ENCODE measurements around the gene CCNJL. TPM values are rescaled to one million over a fixed set of nuclear protein-coding genes. Genes with fewer than 3 reads are reported as not detected.

The CCNJL gene, protein sequence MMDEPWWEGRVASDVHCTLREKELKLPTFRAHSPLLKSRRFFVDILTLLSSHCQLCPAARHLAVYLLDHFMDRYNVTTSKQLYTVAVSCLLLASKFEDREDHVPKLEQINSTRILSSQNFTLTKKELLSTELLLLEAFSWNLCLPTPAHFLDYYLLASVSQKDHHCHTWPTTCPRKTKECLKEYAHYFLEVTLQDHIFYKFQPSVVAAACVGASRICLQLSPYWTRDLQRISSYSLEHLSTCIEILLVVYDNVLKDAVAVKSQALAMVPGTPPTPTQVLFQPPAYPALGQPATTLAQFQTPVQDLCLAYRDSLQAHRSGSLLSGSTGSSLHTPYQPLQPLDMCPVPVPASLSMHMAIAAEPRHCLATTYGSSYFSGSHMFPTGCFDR
- total RNA-seq, result 2.5 TPM

DNA sequence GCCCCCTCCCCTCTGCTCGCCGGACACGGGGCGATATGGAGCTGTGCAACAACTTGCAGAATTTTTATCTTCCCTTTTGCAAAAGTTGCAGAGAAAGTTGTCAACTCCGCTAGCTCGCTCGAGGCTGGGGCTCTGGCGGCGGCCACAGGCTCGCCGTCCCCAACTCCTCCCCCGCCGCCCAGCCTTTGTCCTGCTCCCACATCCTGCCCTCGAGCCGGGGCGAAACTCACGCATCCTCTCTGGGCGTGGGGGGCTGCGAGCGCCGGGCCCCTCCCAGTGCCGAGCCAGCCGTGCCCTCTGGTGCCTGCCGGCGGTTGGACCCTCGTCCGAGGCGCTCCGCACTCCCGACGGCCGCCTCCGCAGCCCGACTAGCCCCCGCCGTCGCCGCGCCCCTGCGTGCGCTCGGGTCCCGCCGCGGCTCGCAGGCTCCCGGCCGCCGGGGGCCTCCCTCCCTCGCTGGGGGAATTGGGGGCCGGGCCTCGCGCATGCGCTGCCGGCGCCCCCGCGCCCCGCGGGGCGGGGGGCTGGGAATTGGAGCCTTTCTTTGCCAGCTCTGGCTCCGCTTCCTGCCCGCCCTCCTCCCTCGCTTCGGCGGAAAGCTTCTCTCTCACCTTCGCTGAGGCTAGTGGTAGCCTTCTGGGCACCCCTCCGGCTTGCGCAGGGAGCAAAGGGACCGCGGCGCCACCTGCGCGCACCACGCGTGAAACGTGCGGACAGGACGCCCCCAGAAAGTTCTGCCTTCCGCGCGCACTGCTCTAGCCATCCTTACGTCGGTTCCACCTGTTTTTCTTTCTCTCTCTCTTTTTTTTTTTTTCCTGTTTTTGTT, at the start of gene CCNJL:
Gene CCNJL (minus strand): TSS at position 431 of the 826 bp plus-strand sequence. CDS start 641 bp downstream, outside the sequence.

DNA sequence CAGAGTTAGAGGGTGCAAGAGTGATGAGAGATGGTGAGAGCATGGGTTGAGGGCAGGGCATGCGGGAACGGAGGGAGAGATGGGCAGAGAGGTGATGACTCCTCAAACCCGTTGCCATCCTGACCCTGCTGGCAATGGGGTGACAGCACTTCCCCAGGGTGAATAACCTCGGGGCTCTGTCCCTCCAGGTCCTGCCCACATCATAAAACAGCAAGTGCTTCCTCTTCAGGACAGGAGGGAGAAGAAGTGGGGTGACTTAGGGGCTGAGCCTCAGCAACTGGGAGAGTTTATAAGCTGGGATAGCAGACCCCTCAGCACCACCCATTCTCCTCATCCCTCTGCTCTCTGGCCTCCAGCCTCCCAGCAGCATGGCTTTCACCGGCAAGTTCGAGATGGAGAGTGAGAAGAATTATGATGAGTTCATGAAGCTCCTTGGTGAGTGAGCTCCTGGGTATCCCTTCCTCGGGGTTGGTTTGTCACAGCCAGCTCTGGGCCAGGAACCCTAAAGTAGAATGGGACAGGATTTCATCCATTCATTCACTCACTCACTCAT, 83.1 kb downstream of the CCNJL start, which contains the start of gene FABP6:
Gene FABP6 (plus strand): TSS at position 317 of the 553 bp plus-strand sequence. CDS start 52 bp downstream, at position 369.

Small RNA genes lying within 50 kb of the gene (small RNA-seq; reads per million reads assigned to genes)
- not detected for gene AC112191.3

Other genes with a start within 250 kb of the CCNJL start
- 49.4 TPM for gene PWWP2A, start 193.1 kb downstream of the CCNJL start, total RNA-seq
- gene FABP6, start 83.1 kb downstream of the CCNJL start, total RNA-seq, result 14.8 TPM
- 2.5 TPM for gene C1QTNF2, start 58.1 kb upstream of the CCNJL start, total RNA-seq
- 28.6 TPM for gene FAM200C, start 87.5 kb upstream of the CCNJL start, total RNA-seq
- 48.2 TPM for gene SLU7, start 106.5 kb upstream of the CCNJL start, total RNA-seq
- 28.8 TPM for gene PTTG1, start 109.3 kb upstream of the CCNJL start, total RNA-seq